ENCODE measurements around the gene SUPT3H.

Gene SUPT3H

DNA sequence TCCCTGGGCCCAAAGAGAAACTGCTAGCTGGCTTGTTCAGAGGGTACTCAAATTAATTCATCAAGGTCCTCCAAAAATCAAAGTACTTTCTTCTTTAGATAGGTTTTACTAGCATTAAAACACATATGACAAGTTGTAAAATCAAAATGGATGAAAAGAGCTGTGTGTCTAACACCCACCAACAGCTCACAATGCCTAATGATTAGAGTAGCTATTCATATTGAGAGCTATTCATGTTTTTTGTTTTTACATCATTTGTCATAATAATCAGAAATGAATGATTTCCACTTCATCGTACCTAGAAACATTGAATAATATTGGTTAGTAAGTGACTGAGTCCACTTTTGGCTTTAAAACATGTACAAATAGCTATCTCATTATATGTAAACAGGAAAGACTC lies 339.5 kb downstream of the SUPT3H start:
- no peak for DNase-seq (ENCODE audit: low spot score)
- Histone ChIP-seq H3K4me3 (no peak overlapping the region), H3K27ac (no peak overlapping the region)
- TF ChIP-seq, protein P1, sequence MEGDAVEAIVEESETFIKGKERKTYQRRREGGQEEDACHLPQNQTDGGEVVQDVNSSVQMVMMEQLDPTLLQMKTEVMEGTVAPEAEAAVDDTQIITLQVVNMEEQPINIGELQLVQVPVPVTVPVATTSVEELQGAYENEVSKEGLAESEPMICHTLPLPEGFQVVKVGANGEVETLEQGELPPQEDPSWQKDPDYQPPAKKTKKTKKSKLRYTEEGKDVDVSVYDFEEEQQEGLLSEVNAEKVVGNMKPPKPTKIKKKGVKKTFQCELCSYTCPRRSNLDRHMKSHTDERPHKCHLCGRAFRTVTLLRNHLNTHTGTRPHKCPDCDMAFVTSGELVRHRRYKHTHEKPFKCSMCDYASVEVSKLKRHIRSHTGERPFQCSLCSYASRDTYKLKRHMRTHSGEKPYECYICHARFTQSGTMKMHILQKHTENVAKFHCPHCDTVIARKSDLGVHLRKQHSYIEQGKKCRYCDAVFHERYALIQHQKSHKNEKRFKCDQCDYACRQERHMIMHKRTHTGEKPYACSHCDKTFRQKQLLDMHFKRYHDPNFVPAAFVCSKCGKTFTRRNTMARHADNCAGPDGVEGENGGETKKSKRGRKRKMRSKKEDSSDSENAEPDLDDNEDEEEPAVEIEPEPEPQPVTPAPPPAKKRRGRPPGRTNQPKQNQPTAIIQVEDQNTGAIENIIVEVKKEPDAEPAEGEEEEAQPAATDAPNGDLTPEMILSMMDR (IDR thresholded peaks at IDR 0.05), result no peak

DNA sequence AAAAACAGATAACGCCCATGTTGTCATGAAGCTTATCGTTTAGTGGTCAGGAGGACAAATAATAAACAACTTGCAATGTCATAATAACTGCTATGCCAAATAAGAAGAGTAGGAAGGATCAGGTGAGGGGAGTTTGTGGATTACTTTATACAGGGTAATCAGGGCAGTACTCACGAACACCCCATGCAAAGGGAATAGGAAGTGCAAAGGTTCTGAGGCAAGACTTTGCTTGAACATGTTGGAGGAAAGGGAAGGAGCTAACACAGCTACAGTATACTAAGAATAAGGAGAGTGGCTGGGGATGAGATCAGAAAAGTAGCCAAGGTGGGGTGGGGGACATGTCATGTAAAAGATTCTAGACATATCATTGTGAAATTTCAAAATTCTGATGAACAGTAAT lies 341.6 kb downstream of the SUPT3H start:
- no peak overlapping the region for H3K4me3 ChIP-seq
- no peak overlapping the region for H3K27ac ChIP-seq
- TF ChIP-seq, protein P1 (IDR thresholded peaks at IDR 0.05), result no peak
- DNase-seq (ENCODE audit: low spot score), result no peak

DNA sequence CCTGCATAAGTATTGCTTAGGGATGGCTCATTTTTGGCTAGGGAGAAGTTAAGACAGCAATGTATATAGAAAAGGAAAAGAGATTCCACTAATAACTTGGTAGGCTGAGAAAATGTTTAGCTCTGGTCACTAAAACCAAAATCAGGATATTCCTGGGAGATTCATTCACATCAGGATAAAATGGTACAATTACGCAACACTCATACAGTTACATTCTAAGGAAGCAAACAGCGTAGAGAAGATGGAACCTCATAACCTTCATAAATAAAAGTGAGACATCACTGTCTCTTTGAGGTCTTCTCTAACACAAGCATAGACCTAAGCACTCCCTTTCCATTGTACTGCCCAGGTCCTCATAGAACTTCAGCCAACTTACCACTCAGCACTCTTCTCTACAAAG lies 345.3 kb downstream of the SUPT3H start:
- TF ChIP-seq, protein P1 (IDR thresholded peaks at IDR 0.05), result no peak

DNA sequence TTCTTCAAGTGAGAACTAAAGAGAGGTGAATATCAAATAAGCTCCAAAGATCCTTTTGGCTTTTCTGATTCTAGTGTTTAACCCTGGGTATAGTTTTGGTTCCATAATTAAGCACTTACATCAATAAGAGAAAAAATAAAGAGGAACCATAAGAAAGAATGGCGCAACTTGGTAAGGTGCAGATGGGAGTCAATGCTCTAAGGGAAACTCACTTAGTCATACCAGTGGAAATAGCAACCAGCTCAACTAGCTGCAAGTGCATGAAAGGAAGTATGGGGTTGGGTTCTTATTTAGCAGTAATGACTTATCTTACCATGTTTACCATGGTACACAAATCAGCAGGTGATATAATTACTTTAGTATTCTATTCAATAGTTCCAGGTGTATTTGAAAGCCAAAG lies 346.1 kb downstream of the SUPT3H start:
- Histone ChIP-seq H3K4me3 (no peak overlapping the region), H3K27ac (no peak overlapping the region)
- TF ChIP-seq, protein P1 (IDR thresholded peaks at IDR 0.05), result no peak
- no peak for DNase-seq (ENCODE audit: low spot score)

More for the DNA sequence above, 345.3 kb downstream of the SUPT3H start:
- DNase-seq (ENCODE audit: low spot score), result no peak
- Histone ChIP-seq H3K4me3 (no peak overlapping the region), H3K27ac (no peak overlapping the region)

DNA sequence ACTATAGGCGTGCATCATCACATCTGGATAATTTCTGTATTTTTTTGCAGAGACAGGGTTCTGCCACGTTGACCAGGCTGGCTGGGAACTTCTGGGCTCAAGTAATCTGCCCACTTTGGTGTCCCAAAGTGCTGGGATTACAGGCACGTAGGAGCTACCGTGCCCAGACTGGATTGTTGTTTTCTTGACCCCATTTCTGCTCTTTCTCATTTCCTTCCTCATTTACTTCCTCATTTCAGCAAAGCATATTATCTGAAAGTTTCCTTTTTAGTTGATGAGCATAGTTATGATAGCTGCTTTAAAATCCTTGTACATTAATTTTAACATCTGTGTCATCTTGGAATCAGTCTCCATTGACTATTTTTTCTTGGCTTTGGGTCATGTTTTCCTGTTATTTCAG lies 350.6 kb downstream of the SUPT3H start:
- no peak for DNase-seq (ENCODE audit: low spot score)
- Histone ChIP-seq H3K27ac (no peak overlapping the region), H3K4me3 (no peak overlapping the region)
- TF ChIP-seq, protein P1 (IDR thresholded peaks at IDR 0.05), result no peak

DNA sequence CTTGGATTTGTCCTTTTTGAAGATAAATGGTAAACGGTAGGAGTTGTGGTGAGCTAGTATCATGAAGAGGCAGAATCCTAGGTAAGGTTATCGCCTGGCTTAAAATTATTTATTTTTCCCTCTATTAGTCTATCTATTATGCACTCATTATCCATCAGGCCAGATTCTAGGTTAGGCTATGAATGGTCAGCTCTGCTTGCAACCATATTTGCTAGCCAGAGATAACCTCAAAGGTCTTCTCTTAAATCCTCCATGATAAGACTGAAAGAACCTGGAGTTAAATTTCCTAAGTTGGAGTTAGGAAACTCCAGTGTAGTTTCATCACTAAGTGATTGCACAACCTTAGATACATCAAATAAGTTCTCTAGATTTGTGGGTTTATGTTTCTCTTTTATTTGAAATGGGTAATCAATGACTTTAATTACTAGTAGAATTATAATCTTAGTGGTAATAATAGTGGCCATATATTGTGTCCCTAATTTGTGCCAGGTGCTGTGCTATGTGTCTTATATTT lies 351.7 kb downstream of the SUPT3H start:
- no peak overlapping the region for H3K4me3 ChIP-seq
- H3K27ac ChIP-seq, result no peak overlapping the region
- TF ChIP-seq, protein P1 (IDR thresholded peaks at IDR 0.05), result no peak
- DNase-seq (ENCODE audit: low spot score), result no peak

DNA sequence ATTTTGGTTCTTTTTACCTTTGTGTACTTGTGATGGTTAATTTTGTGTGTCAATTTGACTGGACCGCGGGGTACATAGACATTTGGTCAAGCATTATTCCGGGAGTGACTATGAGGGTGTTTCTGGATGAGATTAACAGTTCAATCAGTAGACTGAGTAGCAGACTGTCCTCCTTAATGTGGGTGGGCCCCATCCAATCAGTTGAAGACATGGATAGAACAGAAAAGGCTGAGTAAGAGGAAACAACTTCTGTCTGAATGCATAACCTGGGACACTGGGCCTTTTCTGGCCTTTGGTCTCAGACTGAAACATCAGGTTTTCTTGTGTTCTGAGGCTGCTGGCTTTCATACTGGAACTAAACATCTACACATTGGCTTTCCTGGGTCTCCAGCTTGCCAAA lies 353.1 kb downstream of the SUPT3H start:
- no peak overlapping the region for H3K27ac ChIP-seq
- no peak overlapping the region for H3K4me3 ChIP-seq
- TF ChIP-seq, protein P1 (IDR thresholded peaks at IDR 0.05), result no peak
- no peak for DNase-seq (ENCODE audit: low spot score)
